ENCODE results near the gene SLC19A3. TPM values are rescaled to one million over a fixed set of nuclear protein-coding genes. Genes with fewer than 3 reads are reported as not detected.

The SLC19A3 gene
- total RNA-seq, 4 donors from 2014 or later, result 0.42 to 1.1 (median 0.56) TPM

DNA sequence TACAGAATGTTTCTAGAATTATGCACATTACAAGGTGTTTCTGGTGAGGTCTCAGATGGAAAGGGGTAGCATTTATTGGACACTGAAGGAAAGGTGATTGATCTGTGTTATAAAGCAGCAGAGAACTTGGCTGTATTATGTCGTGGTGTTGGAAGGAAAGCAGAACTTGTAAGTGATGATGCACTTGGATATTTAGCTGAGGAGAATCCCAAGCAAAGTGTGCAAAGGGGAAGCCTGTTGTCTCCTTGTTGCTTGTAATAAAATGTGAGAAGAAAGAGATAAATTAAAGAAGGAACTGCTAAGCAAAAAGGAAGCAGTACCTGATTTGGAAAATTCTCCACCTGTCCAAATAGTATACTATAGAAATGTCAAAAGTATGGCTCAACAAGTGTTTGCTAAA, 63.4 kb downstream of the SLC19A3 start:
- Histone ChIP-seq H3K4me3 (no peak overlapping the region), H3K9me3 (no peaks in the 10 kb centered on the region), H3K27me3 (no peaks in the 10 kb centered on the region), H3K36me3 (no peaks in the 10 kb centered on the region), H3K27ac (no peak overlapping the region), H3K4me1 (peaks cover 0 to 6% (median 0%) of the 10 kb centered on the region in 3 donors)
- intact Hi-C loops (cut with DNase I), result no loop called here
- no peak for TF ChIP-seq POLR2A (IDR thresholded peaks at IDR 0.05)
- TF ChIP-seq, protein P1, sequence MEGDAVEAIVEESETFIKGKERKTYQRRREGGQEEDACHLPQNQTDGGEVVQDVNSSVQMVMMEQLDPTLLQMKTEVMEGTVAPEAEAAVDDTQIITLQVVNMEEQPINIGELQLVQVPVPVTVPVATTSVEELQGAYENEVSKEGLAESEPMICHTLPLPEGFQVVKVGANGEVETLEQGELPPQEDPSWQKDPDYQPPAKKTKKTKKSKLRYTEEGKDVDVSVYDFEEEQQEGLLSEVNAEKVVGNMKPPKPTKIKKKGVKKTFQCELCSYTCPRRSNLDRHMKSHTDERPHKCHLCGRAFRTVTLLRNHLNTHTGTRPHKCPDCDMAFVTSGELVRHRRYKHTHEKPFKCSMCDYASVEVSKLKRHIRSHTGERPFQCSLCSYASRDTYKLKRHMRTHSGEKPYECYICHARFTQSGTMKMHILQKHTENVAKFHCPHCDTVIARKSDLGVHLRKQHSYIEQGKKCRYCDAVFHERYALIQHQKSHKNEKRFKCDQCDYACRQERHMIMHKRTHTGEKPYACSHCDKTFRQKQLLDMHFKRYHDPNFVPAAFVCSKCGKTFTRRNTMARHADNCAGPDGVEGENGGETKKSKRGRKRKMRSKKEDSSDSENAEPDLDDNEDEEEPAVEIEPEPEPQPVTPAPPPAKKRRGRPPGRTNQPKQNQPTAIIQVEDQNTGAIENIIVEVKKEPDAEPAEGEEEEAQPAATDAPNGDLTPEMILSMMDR (IDR thresholded peaks at IDR 0.05), result no peak
- no peak for DNase-seq
- 47 to 69% methylated on average over 1 of the region's 1 CpG for WGBS, 2 donors

DNA sequence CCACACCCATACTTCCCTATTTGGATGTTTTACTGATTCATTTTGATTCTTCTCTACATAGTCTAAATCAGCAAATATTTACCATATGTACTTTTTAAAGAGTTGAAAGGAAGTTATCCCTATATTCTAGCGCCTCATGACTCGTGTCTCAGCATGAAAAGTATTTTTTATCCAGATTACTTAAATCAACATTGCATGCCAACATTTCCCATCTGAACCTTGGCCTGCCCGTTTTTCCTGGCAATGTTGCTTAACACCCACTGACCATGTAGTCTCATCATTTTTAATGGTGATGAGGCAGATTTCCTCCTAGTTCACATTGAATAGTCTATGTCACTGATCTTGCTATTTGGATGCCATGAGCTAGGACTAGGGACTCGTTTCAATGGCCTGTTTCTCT, 64.4 kb downstream of the SLC19A3 start:
- Histone ChIP-seq H3K36me3 (no peaks in the 10 kb centered on the region), H3K9me3 (no peaks in the 10 kb centered on the region), H3K4me1 (peaks cover 0 to 6% (median 0%) of the 10 kb centered on the region in 3 donors), H3K27ac (no peak overlapping the region), H3K27me3 (no peaks in the 10 kb centered on the region), H3K4me3 (no peak overlapping the region)
- WGBS, 2 donors, result 30 to 34% methylated on average over 4 of the region's 4 CpGs
- TF ChIP-seq, protein P1 (IDR thresholded peaks at IDR 0.05), result no peak
- no peak for TF ChIP-seq POLR2A (IDR thresholded peaks at IDR 0.05)
- intact Hi-C loops (cut with DNase I), result no loop called here
- no peak for DNase-seq

DNA sequence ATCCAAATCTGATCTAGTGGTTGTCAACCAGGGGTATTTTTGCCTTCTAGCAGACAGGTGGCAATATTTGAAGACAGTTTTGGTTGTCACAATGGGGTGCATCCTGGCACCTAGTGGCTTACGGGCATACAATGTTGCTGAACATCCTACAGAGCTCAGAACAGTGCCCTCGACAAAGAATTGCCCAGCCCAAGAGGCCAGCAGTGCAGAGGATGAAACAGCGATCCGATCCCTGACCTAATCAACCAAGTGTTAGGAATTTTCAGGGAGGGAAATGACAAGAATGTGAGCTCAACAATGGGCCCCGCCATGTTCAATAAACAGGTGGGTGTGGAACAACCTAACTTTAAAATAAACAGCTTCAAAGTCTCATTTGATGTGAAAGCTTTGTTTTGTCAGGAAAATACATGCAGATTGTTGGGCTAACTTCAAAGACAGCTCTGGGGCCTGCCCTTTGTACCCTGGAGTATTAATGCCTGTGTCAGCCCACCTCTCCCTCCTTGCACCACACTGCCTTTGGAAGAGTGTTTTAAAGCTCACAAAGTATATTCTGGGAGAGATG, 73.8 kb downstream of the SLC19A3 start:
- no peak overlapping the region for H3K4me3 ChIP-seq
- no peaks in the 10 kb centered on the region for H3K9me3 ChIP-seq
- TF ChIP-seq, protein P1 (IDR thresholded peaks at IDR 0.05), result no peak
- no peak for TF ChIP-seq POLR2A (IDR thresholded peaks at IDR 0.05)
- no peaks in the 10 kb centered on the region for H3K4me1 ChIP-seq
- no peak for DNase-seq
- no peak overlapping the region for H3K27ac ChIP-seq
- no peaks in the 10 kb centered on the region for H3K27me3 ChIP-seq
- 67 to 88% methylated on average over 4 of the region's 5 CpGs for WGBS, 2 donors
- H3K36me3 ChIP-seq, result no peaks in the 10 kb centered on the region
- intact Hi-C loops (cut with DNase I), result no loop called here

DNA sequence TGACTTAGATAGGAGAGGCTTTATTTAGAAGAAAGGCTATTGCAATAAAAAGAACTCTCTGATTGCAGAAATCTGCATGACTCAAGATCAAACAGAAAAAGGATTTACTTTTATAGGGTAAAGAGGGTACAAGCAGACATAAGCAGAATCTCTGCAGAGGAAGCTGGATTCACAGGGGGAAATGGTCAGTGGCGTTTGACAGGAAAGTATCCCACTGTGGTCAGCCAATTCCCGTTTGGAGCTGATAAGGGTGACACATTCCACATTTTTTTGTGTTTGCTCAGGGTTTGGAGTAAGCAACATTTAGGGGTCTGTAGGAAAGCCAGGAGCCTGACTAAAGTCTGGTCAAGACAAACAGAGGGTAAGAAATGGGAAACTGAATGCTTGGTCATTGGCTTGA, 75.2 kb downstream of the SLC19A3 start:
- Histone ChIP-seq H3K36me3 (no peaks in the 10 kb centered on the region), H3K9me3 (no peaks in the 10 kb centered on the region), H3K27me3 (no peaks in the 10 kb centered on the region), H3K4me1 (no peaks in the 10 kb centered on the region), H3K4me3 (no peak overlapping the region), H3K27ac (no peak overlapping the region)
- DNase-seq, result no peak
- 23 to 24% methylated on average over 2 of the region's 2 CpGs for WGBS, 2 donors
- intact Hi-C loops (cut with DNase I), result no loop called here
- TF ChIP-seq, protein P1 (IDR thresholded peaks at IDR 0.05), result no peak
- TF ChIP-seq POLR2A (IDR thresholded peaks at IDR 0.05), result no peak

DNA sequence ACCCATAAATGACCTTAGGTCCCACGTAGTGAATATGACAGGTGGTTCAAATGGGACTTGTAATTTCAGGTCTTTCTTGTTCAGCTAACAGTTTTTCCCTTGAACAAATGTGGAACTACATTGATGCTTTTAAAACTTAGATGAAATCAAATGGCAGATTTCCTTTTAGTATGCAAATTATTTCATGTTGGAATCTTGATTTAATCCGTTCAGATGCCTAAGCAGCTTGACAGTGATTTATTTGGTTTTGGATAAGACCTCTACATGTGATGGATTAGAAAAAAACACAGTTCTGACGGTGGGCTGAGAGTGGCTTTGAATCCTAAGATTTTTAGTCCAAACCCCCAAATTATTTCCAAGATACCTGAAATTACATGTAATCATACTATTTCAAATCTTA, 83.6 kb downstream of the SLC19A3 start:
- H3K27ac ChIP-seq, result no peak overlapping the region
- no peak for TF ChIP-seq POLR2A (IDR thresholded peaks at IDR 0.05)
- TF ChIP-seq, protein P1 (IDR thresholded peaks at IDR 0.05), result no peak
- H3K4me3 ChIP-seq, result no peak overlapping the region
- intact Hi-C loops (cut with DNase I), result no loop called here
- peaks cover 0 to 4% (median 0%) of the 10 kb centered on the region in 4 donors for H3K27me3 ChIP-seq
- 47 to 49% methylated on average over 3 of the region's 3 CpGs for WGBS, 2 donors
- no peaks in the 10 kb centered on the region for H3K4me1 ChIP-seq
- no peak for DNase-seq
- H3K36me3 ChIP-seq, result no peaks in the 10 kb centered on the region
- H3K9me3 ChIP-seq, result no peaks in the 10 kb centered on the region

Small RNA genes lying within 50 kb of the gene (small RNA-seq; reads per million reads assigned to genes)
- gene RNA5SP121, result 0 reads per million in 4 donors

Other genes starting within 250 kb of the SLC19A3 start
- gene AGFG1, start 245.9 kb downstream of the SLC19A3 start, total RNA-seq, result 10 to 100 TPM; 31.3 to 78.4 (median 66.6) TPM
- gene SCYGR2, start 119.1 kb downstream of the SLC19A3 start, total RNA-seq, result not detected
- gene SCYGR3, start 103.2 kb downstream of the SLC19A3 start, total RNA-seq, result not detected
- gene SCYGR4, start 100.5 kb downstream of the SLC19A3 start, total RNA-seq, result not detected
- not detected for gene SCYGR5, start 51.2 kb downstream of the SLC19A3 start, total RNA-seq
- not detected for gene SCYGR6, start 6.7 kb upstream of the SLC19A3 start, total RNA-seq
- gene SCYGR7, start 10.3 kb upstream of the SLC19A3 start, total RNA-seq, result not detected
- not detected for gene SCYGR8, start 27.9 kb upstream of the SLC19A3 start, total RNA-seq
- gene CCL20, start 95.8 kb upstream of the SLC19A3 start, total RNA-seq, result 10 to 100 TPM in 2 of 4 donors, 1 to 10 TPM in 2; 1.9 to 57.2 (median 8.5) TPM
- 1 to 10 TPM in 1 of 4 donors, not detected in 3; 1.4 TPM for gene DAW1, start 153.6 kb upstream of the SLC19A3 start, total RNA-seq